Ovary (tissue), 9 donors: ENCODE measurements around the gene SLC24A4. TPM values are rescaled to one million over a fixed set of nuclear protein-coding genes. Genes with fewer than 3 reads are reported as not detected.

ENCODE experiments used
- DNase-seq, 5 donors: peaks; one replicate each; pipeline ENCODE4 v3.0.0-alpha.2; 2019 to 2020
- H3K27ac ChIP-seq, 2 donors: fragments of 200-600 bp; one replicate each; pipeline versions ENCODE4 v1.5.1 to v1.8.0; 2019 to 2022
- H3K27me3 ChIP-seq: fragments of 200-600 bp; one replicate; pipeline ENCODE4 v1.8.0; 2022
- H3K36me3 ChIP-seq: fragments of 200-600 bp; sonication (generic); one replicate; pipeline ENCODE4 v1.5.1; 2019
- H3K4me1 ChIP-seq: one replicate; pipeline ENCODE4 v1.8.1; 2013; ENCODE audit warnings: mild to moderate bottlenecking, moderate library complexity; ENCODE audit not compliant: insufficient read depth
- H3K4me3 ChIP-seq: fragments of 200-600 bp; sonication (generic); one replicate; pipeline ENCODE4 v1.5.1; 2017
- H3K9me3 ChIP-seq, 2 donors: fragments of 200-600 bp in 1 of 2; sonication (generic) in 1 of 2; one replicate each; pipeline versions ENCODE4 v1.5.1 to v1.8.1; 2013 to 2019; ENCODE audit warnings: mild to moderate bottlenecking in 1 of 2, moderate library complexity in 1 of 2
- EP300 ChIP-seq: sonication (generic); formaldehyde crosslinking; IDR thresholded peaks from one replicate; pipeline ENCODE4 v1.6.1; 2017; ENCODE audit warnings: antibody characterized with exemption
- POLR2A ChIP-seq: fragments of 450-650 bp; IDR thresholded peaks from one replicate; pipeline ENCODE4 v1.6.1; 2017; ENCODE audit warnings: antibody characterized with exemption, mild to moderate bottlenecking, moderate library complexity
- WGBS, 3 donors: extraction: QIAGEN DNeasy Blood & Tissue Kit in 1 of 3; methylation state at CpG; one replicate each; pipeline versions ENCODE4 v1.1.5 to v1.1.7; 2013 to 2017; 5-methylcytosine and 5-hydroxymethylcytosine counted together
- intact Hi-C, 4 donors: fragments of 100-400 bp; cut with DNase I; formaldehyde crosslinking; loops; one replicate each; pipeline versions ENCODE4 v1.11.0 to v1.15.1; 2022 to 2023
- polyA plus RNA-seq, 2 donors: library from polyadenylated mRNA; stranded (reverse); fragments of 200-250 nt in 1 of 2; fragments of 350-450 nt in 1 of 2; fragmentation: Illumina TruSeq in 1 of 2; extraction: RNeasy Lipid Tissue Mini Kit (QIAGEN cat#74804) in 1 of 2; gene quantifications; one replicate each; pipeline ENCODE4 v1.2.3, GENCODE V29; 2013 to 2014
- total RNA-seq, 7 donors: library from RNA; depleted of rRNA in 2 of 7; stranded (reverse); fragments of >200 nt in 2 of 7; fragmentation: NEBNext Ultra II Directional in 3 of 7; extraction: Animal tissue kit (Norgen Biotek cat#: 25700) in 3 of 7; gene quantifications; one replicate each; pipeline versions ENCODE4 v1.1.0 to v1.2.4, GENCODE V29; 2016 to 2023
- TF ChIP-seq, protein P1 (sequence below), 3 donors: fragments of 450-650 bp in 2 of 3; fragments of 200-600 bp in 1 of 3; IDR thresholded peaks; one replicate each; pipeline versions ENCODE4 v1.5.1 to v1.8.0; 2016 to 2022; ENCODE audit warnings: antibody characterized with exemption in 3 of 3, mild to moderate bottlenecking in 1 of 3
- donor health status: DM: no; HTN: no; CAD: no; lungs with moderate emphysema.
- donor health status: DM: no; HTN: no; CAD: no.
- donor health status: Bipolar disorder and iron deficiency.
- donor health status: DM: yes; HTN: yes; CAD: no.
- donor health status: DM: no; HTN: no; CAD: no.
- donor health status: DM: yes; HTN: yes; CAD: no.

SLC24A4 gene
- total and polyA plus RNA-seq, 9 donors: 0.10 to 0.98 (median 0.24) TPM

DNA sequence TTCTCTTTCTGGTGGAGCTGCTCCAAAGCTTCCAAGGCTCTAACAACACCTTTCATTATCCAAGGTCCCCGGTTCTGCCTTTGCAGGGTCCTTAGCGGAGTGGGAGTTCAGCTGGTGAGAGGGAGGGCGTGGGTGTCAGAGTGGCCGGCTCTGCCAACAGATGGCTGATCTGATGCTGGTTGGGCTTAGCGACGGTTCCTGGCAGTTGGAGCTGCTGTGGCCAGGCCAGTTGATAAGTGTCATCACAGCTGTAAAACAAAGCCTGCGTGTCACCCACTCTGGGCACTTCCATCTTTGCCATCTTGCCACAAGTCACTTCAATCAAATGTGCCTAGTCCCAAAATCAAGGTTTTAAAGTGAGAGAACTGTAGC, 226.9 kb downstream of the SLC24A4 start:
- intact Hi-C loops: no loop called here
- Histone ChIP-seq H3K27me3 (no peaks in the 10 kb centered on the region), H3K9me3 (no peaks in the 10 kb centered on the region), H3K27ac (no peak overlapping the region), H3K4me1 (peaks cover 19% of the 10 kb centered on the region), H3K36me3 (no peaks in the 10 kb centered on the region), H3K4me3 (no peak overlapping the region)
- peak in 1 of 5 donors; percentile 38 for DNase-seq
- 45 to 71% (median 51%) methylated on average over 7 of the region's 7 CpGs for WGBS, 3 donors
- no peak for TF ChIP-seq POLR2A
- TF ChIP-seq, protein P1, sequence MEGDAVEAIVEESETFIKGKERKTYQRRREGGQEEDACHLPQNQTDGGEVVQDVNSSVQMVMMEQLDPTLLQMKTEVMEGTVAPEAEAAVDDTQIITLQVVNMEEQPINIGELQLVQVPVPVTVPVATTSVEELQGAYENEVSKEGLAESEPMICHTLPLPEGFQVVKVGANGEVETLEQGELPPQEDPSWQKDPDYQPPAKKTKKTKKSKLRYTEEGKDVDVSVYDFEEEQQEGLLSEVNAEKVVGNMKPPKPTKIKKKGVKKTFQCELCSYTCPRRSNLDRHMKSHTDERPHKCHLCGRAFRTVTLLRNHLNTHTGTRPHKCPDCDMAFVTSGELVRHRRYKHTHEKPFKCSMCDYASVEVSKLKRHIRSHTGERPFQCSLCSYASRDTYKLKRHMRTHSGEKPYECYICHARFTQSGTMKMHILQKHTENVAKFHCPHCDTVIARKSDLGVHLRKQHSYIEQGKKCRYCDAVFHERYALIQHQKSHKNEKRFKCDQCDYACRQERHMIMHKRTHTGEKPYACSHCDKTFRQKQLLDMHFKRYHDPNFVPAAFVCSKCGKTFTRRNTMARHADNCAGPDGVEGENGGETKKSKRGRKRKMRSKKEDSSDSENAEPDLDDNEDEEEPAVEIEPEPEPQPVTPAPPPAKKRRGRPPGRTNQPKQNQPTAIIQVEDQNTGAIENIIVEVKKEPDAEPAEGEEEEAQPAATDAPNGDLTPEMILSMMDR (IDR thresholded peaks at IDR 0.05): no peak
- TF ChIP-seq EP300: no peak

Other genes with a start within 250 kb of the SLC24A4 start
- 10 to 100 TPM; 24.8 to 35.8 (median 30.5) TPM for gene ATXN3, start 216.6 kb upstream of the SLC24A4 start, total RNA-seq
- 10 to 100 TPM; 11.9 to 28.8 TPM for gene ATXN3, start 216.6 kb upstream of the SLC24A4 start, polyA plus RNA-seq
- gene NDUFB1, start 201.5 kb upstream of the SLC24A4 start, total RNA-seq: 100 to 1,000 TPM in 3 of 7 donors, 10 to 100 TPM in 4; 76.7 to 481 (median 87.4) TPM
- 100 to 1,000 TPM; 302 to 369 TPM for gene NDUFB1, start 201.5 kb upstream of the SLC24A4 start, polyA plus RNA-seq
- 10 to 100 TPM; 12.8 to 61.9 (median 50.9) TPM for gene CPSF2, start 201.2 kb upstream of the SLC24A4 start, total RNA-seq
- 10 to 100 TPM in 1 of 2 donors, 1 to 10 TPM in 1; 9.2 to 21.9 TPM for gene CPSF2, start 201.2 kb upstream of the SLC24A4 start, polyA plus RNA-seq
- gene RIN3, start 190.6 kb downstream of the SLC24A4 start, total RNA-seq: 10 to 100 TPM in 5 of 7 donors, 1 to 10 TPM in 2; 6.2 to 27.9 (median 17.0) TPM
- gene RIN3, start 190.6 kb downstream of the SLC24A4 start, polyA plus RNA-seq: 1 to 10 TPM; 3.8 to 8.1 TPM